Activated CD4-positive, alpha-beta T cell treated with anti-CD3 and anti-CD28 coated beads for 48 hours (primary cell): Measurements from ENCODE around the gene DNAH6.
"Not testable (repeated sequence)": the region's sequence is repeated elsewhere in the genome, so short reads cannot be mapped to it uniquely, and the experiment has no call there.

Experiments
- DNase-seq: peaks from one replicate; pipeline ENCODE4 v3.0.0-alpha.2; 2020

The DNAH6 gene

DNA sequence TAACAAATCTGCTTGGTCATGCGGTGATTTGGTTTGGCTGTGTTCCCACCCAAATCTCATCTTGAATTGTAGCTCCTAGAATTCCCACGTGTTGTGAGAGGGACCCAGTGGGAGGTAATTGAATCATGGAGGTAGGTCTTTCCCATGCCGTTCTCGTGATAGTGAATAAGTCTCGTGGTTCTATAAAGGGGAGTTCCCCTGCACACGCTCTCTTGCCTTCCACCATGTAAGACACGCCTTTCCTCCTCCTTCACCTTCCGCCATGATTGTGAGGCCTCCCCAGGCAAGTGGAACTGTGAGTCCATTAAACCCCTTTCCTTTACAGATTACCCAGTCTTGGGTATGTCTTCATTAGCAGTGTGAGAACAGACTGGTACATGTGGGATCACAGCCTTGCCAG, 327.8 kb downstream of the DNAH6 start:
- DNase-seq: peak; percentile 37

DNA sequence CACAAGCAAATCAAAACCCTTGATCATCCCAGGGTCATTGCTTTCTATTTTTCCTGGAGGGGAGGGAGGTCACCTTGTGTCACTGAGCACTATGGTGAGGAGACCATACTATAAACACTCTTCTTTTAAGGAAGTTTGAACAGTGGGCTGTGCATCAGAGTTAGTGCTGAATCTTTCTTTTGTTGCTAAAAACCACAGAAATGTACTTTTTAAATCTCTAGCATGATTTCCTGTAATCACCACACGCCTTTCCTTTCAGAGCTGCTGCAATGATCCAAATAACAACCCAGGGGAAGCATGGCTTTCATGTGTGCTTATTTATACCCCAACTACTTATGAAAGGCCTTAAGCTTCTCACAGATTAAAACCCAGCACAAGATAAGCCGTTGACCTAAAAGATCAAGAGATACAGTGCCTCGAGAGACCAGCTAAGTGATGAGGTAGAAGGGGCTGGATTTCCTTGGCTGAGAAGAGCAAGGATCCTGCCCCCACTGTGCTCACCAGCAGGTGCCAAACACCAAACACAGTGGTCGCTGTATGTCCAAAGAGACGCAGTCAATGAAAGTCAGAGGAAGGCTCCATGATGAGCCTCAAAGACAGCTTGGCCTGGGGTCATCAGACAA, 329.9 kb downstream of the DNAH6 start:
- no peak for DNase-seq

DNA sequence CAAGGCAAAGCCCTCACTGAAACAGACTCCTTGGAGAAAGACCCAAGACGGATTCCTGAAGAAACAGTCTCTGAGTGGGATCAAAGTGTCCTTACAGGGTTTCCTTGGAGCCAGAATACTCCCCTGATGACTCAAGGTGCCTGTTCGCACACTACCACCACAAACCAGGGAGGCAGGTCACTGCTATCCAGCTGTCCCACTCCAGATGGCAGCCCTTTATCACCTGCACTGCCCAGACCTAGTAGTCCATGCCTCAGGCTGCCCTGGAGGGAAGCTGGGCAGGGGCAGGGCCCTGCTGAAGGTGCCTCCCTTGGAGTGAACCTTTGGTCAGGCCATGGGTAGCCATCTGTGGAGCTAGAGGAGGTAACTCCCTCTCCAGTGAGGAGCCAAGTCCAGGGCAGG, 330.4 kb downstream of the DNAH6 start:
- DNase-seq: no peak

DNA sequence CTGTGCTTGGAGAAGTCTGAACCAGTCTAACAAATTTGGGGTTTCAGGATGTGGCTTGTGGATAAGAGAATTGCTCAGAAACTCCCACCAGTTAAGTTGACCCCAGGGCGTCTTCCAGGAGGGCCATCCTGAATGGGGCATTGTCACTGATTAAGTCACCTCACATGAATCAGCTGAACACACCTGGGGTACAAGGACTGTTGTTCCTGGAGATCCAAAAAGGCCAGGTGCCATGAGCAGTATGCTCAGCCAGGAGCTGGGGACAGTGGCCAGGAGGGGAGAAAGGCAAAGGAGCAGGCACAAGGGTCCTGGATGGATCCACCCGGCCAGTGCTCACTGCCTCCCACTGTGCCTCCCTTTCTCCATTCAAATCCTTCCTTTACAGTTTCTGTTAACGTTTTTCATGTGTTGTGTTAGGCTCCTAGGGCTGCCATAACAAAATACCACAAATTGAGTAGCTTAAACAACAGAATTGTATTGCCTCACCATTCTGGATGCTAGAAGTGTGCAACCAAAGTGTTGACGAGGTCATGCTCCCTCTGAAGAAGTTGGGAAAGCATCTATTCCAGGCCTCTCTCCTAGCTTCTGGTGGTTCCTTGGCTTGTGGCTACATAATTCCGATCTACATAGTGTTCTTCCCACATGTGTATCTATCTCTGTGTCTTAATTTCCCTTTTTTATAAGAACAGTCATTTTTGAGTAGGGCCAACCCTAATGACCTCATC, 331.2 kb downstream of the DNAH6 start:
- no peak for DNase-seq

DNA sequence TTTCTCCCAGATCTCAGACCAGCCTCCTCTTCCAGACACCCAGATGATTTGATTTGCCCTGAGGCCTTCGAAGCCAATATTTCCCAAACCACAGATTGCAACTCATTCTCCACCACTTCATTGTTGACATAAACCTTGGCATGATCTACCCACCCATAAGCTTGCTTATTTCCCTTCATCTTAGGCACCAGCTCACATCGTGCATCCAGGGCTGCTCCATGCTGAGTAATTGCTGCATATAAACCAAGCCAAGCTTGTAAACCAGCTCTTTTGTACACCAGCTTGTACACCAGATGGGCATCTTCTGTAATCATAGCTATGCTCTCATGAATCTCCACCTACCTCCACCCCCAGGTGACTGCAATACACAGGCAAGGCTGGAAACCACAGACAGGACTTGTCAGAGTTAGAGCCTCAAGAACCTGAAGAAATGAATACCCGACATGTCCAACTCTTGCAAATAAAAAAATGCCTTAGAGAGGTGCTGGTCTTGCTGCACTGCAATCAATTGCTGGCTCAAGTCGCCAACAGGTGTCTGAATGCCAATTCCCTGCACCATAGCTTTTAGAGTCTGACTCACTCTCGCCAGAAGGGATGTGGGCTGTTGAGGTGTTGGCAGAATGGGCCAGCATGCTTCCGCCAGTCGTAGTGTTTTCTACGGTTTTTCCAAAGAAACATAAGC, 333.1 kb downstream of the DNAH6 start:
- peak; percentile 59 for DNase-seq

DNA sequence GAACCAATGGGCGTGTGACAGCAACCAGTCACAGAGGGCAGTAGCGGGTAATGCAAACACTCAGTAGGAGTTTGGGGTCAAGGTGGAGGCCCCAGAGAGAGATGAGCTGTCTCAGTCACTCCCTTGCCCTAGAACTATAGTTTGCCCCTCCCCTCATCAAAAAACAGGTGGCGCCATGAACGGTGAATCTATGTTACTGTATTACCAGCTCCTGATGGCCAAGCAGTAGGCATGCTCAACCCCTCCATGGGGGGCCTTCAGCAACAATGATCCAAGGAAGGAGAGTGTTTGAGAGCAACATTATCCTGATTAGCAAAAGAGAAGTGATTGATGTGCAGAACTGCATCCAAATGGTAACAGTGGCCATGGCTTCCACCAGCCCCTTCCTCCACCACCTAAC, 334.2 kb downstream of the DNAH6 start:
- DNase-seq: no peak

DNA sequence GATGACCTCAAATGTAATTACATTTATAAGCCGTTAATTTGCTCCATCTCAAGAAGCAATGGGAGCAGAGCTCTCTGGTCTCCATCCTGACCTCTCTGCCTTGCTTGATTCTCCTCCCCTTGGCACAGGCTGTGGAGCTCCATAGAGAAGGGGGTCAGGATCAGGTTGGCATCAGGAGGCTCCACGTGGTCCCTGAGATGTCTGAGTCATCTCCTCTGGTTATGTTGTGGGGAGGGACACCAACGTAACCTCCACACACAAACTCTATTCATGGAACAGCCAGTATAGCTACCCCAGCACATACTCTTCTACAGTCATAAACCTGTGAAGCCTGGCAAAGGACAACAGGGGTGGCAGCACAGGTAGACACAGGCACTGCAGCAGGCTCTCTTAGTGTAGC, 335.6 kb downstream of the DNAH6 start:
- DNase-seq: peak; percentile 3

DNA sequence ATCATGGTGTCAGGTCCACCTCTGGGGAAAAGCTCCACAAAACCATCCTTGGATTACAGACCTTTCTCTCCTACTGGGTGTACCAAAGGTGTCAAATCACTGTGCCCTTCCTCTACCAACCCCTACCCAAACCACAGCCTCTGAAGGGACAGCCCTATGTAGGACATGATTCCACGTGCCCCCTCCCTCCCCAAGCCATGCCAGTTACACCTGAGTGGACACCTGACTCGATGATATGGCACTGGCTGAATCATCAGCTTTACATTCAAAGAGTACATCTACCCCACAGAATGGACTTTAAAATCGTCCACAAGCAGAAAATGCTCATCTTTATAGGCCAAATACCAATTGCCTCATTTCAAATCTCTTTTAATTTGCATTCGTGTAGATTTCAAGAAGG, 338.6 kb downstream of the DNAH6 start:
- DNase-seq: peak; percentile 1

DNA sequence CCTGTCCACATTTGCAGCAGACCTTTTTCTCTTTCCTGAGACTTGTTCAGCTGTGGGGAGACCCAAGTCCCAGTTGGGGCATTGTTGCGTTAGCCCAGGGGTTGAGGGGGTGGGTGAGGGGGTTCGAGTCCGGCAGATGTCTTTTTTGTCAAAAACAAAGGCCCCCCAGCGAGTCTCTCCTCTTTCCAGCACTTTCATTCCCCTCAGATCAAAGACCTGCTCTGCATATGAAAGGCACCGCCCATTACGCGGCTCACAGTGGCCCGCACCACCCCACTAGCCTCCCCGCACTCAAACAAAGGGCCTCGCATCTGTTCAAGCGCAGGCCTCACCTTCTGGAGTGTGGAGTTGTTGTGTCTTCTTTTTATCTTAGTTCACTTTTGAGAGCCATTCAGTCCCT, 339.4 kb downstream of the DNAH6 start:
- DNase-seq: peak; percentile 38

DNA sequence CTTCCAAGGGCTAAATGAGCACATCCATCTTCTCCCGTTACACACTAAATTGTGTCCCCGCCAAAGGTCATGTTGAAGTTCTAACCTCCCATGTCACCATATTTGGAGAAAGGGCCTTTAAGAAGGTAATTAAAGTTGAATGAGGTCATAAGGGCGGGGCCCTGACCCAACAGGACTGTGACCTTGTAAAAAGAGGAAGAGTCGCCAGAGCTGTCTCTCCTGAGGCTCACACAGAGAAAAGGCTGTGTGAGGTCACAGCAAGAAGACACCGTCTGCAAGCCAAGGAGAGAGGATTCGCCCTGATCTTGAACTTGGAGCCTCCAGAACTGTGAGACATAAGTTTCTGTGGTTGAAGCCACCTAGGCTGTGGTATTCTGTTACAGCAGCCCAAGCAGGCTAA, 340.5 kb downstream of the DNAH6 start:
- peak; percentile 67 for DNase-seq

DNA sequence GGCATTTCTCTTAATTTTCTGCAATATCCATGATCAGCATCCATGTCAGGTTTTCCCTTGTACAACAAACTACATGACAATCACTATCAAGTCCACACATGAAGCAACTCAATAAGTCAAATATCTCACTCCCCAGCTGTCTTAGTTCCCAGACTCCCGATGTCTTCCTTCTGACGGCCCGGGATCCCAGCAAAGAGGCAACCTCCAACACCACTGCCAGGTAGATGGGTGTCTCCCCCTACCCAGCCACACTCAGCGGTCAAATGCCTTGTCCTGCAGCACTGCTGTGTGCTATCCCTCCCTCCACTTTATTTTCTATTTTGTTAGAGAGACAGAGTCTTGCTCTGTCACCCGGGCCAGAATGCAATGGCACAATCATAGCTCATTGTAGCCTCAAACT, 341.3 kb downstream of the DNAH6 start:
- peak; percentile 2 for DNase-seq

DNA sequence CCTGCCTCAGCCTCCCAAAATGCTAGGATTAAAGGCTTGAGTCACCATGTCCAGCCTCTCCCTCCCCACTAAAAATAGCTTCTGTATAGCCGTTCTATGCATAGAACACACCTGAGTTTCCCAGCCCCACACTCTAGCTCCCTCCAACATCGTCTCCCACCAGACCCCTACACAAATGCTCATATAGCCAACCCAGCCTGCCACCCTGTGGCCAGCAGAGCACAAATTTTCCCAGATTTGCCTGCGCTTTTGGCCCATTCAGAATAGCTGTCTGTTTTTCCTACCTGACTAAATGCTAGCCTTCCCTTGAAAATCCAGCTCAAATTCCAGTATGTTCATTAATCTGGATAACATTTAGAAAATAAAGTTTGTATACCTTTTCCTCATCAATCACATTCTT, 341.8 kb downstream of the DNAH6 start:
- DNase-seq: peak; percentile 3

DNA sequence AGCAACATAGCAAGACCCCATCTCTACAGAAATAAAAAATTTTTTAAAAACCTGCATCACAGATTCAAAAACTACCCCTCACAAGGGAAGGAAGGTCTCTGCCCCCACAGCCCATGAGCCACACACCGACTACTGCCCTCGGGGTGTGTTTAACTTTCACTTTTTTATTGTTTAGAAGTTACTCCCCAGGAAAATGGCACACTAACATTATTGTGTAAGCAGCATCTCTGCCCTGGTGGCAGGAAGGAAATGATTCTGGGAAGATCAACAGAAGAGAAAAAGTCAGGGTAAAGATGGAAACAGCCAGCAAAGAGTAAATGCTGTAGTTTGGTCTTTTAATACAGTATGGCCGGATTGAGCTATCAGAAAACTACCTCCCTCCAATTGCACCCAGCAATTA, 342.6 kb downstream of the DNAH6 start:
- DNase-seq: no peak

DNA sequence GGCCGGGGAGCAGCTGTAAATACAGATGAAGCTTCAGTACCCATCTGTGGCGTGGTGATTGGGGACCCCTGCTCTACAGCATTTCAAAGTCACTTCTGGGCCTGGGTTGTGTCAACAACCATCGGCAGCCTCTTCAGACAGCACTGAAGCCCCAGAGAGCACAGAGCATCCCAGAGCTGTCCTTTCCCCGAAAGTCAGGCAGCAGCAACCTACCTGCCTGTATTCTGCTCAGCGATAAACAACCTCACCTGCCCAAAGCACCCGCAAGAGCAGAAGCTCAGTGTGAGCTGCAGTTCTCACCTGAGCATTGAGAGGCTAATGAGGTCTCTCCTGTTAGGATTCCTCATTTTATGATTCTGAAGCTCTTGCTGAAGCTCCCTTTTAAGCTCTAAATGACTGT, 345.2 kb downstream of the DNAH6 start:
- DNase-seq: peak; percentile 2

DNA sequence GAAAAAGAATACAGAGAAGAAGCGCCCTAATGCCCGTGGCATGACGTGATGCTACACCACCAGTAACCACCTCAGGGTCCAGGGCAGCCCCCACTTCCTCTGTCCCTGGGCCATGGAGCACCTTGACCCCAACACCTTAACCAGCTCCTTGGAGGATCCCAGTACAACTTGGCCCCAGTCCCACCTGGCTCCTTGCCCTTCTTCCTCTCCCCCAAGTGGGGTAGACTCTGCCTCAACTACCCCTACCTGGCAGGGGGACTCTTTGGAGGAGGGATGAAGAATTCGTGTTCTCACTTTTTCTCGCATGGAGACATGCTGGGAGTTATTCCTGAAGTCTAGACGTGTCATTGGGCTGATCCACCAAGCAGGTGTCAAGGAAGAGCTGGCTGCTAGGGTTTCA, 345.7 kb downstream of the DNAH6 start:
- peak; percentile 0 for DNase-seq

DNA sequence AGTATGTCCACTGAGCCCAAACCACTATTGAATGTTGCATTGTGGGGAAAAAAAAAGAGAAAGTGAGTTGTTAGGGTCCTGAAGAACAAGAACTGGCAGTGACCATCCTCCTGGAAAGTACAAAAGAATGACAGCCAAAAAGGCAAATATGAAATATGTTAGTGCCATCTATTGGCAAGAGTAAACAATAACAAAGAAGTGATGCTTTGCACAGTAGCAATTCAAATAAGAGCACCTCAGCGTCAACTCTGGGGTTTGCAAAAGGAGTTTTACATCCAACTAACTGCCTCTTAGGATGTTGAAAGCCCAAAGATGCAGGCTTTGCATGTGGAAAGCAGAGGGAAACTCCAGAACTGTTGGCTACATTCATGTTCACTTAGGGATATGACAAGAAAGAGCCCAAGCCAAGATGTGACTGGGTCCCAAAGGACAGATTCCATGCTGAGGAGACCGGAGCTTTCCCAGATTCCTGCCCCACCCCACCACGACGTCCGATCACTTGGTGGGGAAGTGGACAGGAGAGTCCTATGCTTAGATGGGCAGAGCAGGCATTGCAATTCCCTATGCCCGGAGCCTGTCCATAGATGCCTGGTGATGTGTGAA, 349.0 kb downstream of the DNAH6 start:
- DNase-seq: peak; percentile 1

DNA sequence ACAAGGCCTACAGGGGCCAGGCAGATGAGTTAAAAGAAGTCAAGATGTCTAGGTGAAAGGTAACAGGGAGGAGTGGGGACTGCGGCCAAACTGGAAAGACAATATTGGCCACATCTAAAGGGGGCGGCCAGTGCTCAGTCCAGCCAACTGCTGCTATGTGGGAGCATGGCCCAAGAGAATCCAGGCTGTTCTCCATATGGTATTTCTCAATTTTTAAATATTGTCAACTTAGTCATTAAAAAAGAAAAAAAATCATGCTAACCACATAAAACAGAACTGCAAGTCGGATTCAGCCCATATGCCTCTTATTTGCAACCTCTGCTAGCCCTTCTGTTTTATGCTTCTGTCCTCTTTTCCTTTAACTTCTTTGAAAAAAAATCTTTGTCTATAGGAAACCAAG, 349.8 kb downstream of the DNAH6 start:
- DNase-seq: no peak

DNA sequence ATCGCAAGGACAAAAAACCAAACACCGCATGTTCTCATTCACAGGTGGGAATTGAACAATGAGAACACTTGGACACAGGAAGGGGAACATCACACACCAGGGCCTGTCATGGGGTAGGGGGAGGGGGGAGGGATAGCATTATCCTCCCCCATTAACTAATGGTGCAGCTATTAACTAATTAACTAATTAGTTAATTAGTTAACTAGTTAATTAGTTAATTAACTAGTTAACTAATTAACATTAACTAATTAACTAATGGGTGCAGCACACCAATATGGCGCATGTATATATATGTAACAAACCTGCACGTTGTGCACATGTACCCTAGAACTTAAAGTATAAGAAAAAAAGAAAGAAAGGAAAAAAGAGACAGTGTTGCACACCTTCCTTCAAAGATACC, 352.0 kb downstream of the DNAH6 start:
- DNase-seq: not testable (repeated sequence)
